Measurements from ENCODE around the gene SAMD4B. TPM values are rescaled to one million over a fixed set of nuclear protein-coding genes. Genes with fewer than 3 reads are reported as not detected.

Gene SAMD4B
- total and polyA plus RNA-seq, 2 experiments from 2014 or later = 104 to 172 TPM

- Histone ChIP-seq H3K4me3 (peak overlapping the region; percentile 99), H4K20me1 (replicated peaks; ENCODE audit: insufficient read depth) (no peaks in the 10 kb centered on the region; the same call in 1 of the 2 replicates), H3K27ac (ENCODE audit: low read depth) (peak overlapping the region; percentile 100), H3K9me2 (ENCODE audit: insufficient read depth) (no peaks in the 10 kb centered on the region), H3K79me2 (replicated peaks; ENCODE audit: insufficient read depth) (no peaks in the 10 kb centered on the region; the same call in 1 of the 2 replicates), H3K4me2 (peak overlapping the region; percentile 91), H3K36me3 (ENCODE audit: insufficient read depth) (no peaks in the 10 kb centered on the region), H3F3A (replicated peaks; ENCODE audit: low read depth) (peaks cover 50% of the 10 kb centered on the region; the same call in 1 of the 2 replicates), H3K4me1 (ENCODE audit: insufficient read depth) (peaks cover 43% of the 10 kb centered on the region), H3K27me3 (ENCODE audit: insufficient read depth) (no peaks in the 10 kb centered on the region), H2AFZ (no peak overlapping the region)
- peaks cover 49% of the 10 kb centered on the region for H3K4me1 Mint-ChIP-seq
- TF ChIP-seq NANOG (IDR thresholded peaks at IDR 0.05; ENCODE audit: borderline replicate concordance) = no peak
- TF ChIP-seq EZH2 (IDR thresholded peaks at IDR 0.05; ENCODE audit: low read depth, unreplicated experiment) = no peak
- TF ChIP-seq ZNF114 (CRISPR knock-in tag; IDR thresholded peaks at IDR 0.05) = no peak
- TF ChIP-seq ZNF462 (CRISPR knock-in tag; IDR thresholded peaks at IDR 0.05) = no peak
- no peak for TF ChIP-seq STAT1 (IDR thresholded peaks at IDR 0.05; ENCODE audit: unreplicated experiment)
- TF ChIP-seq REST (IDR thresholded peaks at IDR 0.05; ENCODE audit: unreplicated experiment) = no peak
- no peak for TF ChIP-seq ZNF331 (CRISPR knock-in tag; IDR thresholded peaks at IDR 0.05; ENCODE audit: low read depth)
- TF ChIP-seq CREB1 (CRISPR knock-in tag; IDR thresholded peaks at IDR 0.05; ENCODE audit: low read depth) = no peak
- no peak for TF ChIP-seq JUNB (IDR thresholded peaks at IDR 0.05; ENCODE audit: unreplicated experiment)
- TF ChIP-seq ETS1 (IDR thresholded peaks at IDR 0.05) = no peak
- TF ChIP-seq CTCF (conservative IDR thresholded peaks at IDR 0.05; ENCODE audit: low read depth in 2 of 2) = no peak
- no peak; the same call in 1 of the 2 replicates for TF ChIP-seq POLR2AphosphoS5 (IDR thresholded peaks at IDR 0.05; ENCODE audit: low read depth)
- no peak for TF ChIP-seq EZH2phosphoT487 (IDR thresholded peaks at IDR 0.05; ENCODE audit: unreplicated experiment)
- H3K27ac Mint-ChIP-seq = peak overlapping the region; percentile 99
- H3K36me3 Mint-ChIP-seq (ENCODE audit: low read depth) = peaks cover 10% of the 10 kb centered on the region
- peak overlapping the region; percentile 85 for H3K4me3 Mint-ChIP-seq
- peaks cover 4% of the 10 kb centered on the region; the same call in 1 of the 3 replicates for H3K9me3 Mint-ChIP-seq
- peaks cover 19% of the 10 kb centered on the region for H3K27me3 Mint-ChIP-seq (ENCODE audit: insufficient read depth, low read depth, poor library complexity)
- DNase-seq (ENCODE audit: low spot score) (no peak), ATAC-seq (no peak)
These were observed 59.5 kb downstream of the SAMD4B start for GRCh38 chr19:39401549-39402345.

All from GM23338 (cell line).